ENCODE data around the gene ILF3. TPM values are rescaled to one million over a fixed set of nuclear protein-coding genes. Genes with fewer than 3 reads are reported as not detected.

ILF3 gene
- polyA plus RNA-seq (ENCODE audit: insufficient read length in 10 of 10): 100 to 1,000 TPM; 126 to 193 (median 157) TPM
- long read RNA-seq, donor 1, transcript ILF3-221 (3 exons, 2,579 nt): major isoform, 13 of 36 reads
- long read RNA-seq, donor 1, partial matches to known transcripts: 21 of 36 reads
- long read RNA-seq, donor 1, other reads (novel, unspliced or antisense): 0 of 36 reads
- long read RNA-seq, donor 2, transcript ILF3-221 (3 exons, 2,579 nt): major isoform, 12 of 45 reads
- long read RNA-seq, donor 2, partial matches to known transcripts: 30 of 45 reads
- long read RNA-seq, donor 2, other reads (novel, unspliced or antisense): 0 of 45 reads
- long read RNA-seq, donor 3: 0 reads
- long read RNA-seq, donor 4, full-length matches to known transcripts: 14 of 14 reads
- long read RNA-seq, donor 4, partial matches to known transcripts: 0 of 14 reads
- long read RNA-seq, donor 4, other reads (novel, unspliced or antisense): 0 of 14 reads
- long read RNA-seq, donor 5, transcript ILF3-221 (3 exons, 2,579 nt): major isoform, 28 of 57 reads
- long read RNA-seq, donor 5, partial matches to known transcripts: 26 of 57 reads
- long read RNA-seq, donor 5, other reads (novel, unspliced or antisense): 0 of 57 reads
- long read RNA-seq, donor 6, transcript ILF3-221 (3 exons, 2,579 nt): major isoform, 10 of 36 reads
- long read RNA-seq, donor 6, partial matches to known transcripts: 25 of 36 reads
- long read RNA-seq, donor 6, other reads (novel, unspliced or antisense): 0 of 36 reads
- long read RNA-seq, donor 7, transcript ILF3-221 (3 exons, 2,579 nt): major isoform, 15 of 34 reads
- long read RNA-seq, donor 7, partial matches to known transcripts: 13 of 34 reads
- long read RNA-seq, donor 7, other reads (novel, unspliced or antisense): 0 of 34 reads
- long read RNA-seq, donor 8, full-length matches to known transcripts: 15 of 73 reads
- long read RNA-seq, donor 8, partial matches to known transcripts: 58 of 73 reads
- long read RNA-seq, donor 8, other reads (novel, unspliced or antisense): 0 of 73 reads
- long read RNA-seq, donor 9, transcript ILF3-221 (3 exons, 2,579 nt): major isoform, 5 of 5 reads
- long read RNA-seq, donor 9, partial matches to known transcripts: 0 of 5 reads
- long read RNA-seq, donor 9, other reads (novel, unspliced or antisense): 0 of 5 reads

- DNase-seq: peak; percentile 100
Measured at GRCh38 chr19:10653732-10654609, at the start of gene ILF3. TSS of gene ILF3 (plus strand) at chr19:10654346. CDS start at chr19:10670606, 16,260 bp downstream.

DNA sequence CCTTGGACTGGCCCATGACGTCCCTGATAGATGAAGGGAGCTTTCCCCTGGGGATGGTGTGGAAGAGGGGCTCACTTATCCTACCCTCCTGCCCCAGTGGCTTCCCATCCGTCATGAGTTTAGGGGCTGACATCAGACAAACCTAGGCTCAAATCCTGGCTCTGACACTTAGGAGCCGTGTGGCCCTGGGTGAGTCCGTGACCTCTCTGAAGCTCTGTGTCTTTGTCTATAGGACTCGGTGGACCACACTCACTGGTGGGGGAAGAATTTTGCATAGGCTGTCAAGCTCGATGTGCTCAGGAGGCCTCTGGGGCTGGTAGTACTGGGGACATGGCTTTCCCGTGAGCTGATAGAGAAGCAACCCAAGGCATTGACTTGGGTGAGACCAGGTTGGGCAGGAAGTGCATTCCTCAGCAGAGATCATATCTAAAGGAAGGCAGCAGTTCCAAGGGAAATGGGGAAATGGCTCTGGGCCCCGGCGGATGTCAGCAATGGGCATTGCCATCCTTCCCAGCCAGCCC, 49.6 kb upstream of the ILF3 start:
- DNase-seq: no peak

- no peak for DNase-seq
Measured at GRCh38 chr19:10611907-10612306, 42.2 kb upstream of the ILF3 start.

DNA sequence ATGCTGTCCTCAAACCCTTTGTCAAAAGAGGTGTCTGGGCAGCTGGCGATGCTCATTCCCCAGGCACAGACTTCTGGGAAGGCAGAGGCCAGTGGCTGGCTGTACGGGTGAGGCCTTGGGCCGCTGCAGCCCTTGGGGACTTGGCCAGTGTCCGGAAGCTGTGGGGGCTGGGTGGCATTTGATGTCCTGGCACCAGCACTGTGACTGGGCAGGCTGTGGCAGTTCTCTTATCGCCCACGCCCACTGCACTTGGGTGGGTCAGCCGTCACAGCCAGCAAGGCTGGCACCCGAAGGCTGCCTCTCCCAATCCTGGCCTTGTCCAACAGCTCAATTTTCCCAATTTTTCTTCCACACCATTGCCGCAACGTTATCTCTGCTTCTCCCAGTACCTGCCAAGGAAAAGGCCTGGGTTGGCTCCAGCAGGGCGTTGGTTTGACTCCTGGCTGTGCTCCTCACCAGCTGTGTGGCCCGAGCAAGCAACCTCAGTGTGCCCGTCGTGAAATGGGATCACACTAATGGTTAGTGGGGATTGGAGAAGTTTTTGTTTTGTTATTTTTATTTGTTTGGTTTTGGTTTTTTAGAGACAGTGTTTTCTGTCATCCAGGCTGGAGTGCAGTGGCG, 41.5 kb upstream of the ILF3 start:
- peak in 2 of 3 donors; percentile 25 to 27 for DNase-seq

GRCh38 chr19:10615429-10616023, 38.6 kb upstream of the ILF3 start:
- DNase-seq: no peak

DNA sequence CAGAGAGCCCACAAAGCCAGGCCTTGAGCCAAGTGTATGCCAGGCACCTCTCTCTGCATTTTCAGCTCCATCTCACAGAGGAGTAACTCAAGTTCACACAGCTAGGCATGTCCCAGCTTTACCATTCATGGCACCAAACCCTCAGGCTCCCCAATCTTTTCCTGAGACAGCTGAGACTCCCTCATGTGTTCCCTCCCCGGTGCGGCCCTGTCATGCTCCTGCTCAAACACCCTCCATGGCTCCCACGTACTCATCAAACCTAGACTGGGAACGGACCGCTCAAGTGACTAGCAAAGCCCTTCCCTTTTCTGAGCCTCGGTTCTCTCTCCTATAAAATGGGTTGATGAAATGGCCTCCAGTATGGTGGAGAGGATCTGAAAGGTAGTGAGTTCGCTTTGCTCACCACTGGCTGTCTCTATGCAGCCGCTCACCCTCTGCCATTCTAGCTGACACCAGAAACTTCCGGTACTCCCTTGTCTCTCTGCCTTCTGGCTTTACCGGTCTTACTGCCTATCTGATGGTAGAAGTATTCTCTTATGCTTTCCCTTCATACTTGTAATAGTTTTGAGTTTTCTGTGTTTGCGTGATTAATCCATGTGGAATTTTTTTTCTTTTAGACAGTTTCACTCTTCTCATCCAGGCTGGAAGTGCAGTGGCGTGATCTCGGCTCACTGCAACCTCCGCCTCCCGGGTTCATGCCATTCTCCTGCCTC, 36.6 kb upstream of the ILF3 start:
- peak in 1 of 3 donors; percentile 54 for DNase-seq

DNA sequence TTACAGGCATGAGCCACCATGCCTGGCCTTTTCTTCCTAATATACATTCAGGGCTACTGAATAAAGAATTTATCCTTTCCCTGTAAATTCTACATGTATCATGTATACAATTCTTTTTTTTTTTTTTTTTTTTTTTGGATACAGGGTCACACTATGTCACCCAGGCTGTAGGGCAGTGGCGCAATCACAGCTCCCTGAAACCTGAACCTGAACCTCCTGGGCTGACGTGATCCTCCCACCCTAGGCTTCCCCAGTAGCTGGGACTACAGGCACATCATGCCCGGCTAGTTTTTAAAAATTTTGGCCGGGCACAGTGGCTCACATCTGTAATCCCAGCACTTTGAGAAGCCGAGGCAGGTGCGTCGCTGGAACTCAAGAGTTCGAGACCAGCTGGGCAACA, 35.3 kb upstream of the ILF3 start:
- no peak for DNase-seq

DNA sequence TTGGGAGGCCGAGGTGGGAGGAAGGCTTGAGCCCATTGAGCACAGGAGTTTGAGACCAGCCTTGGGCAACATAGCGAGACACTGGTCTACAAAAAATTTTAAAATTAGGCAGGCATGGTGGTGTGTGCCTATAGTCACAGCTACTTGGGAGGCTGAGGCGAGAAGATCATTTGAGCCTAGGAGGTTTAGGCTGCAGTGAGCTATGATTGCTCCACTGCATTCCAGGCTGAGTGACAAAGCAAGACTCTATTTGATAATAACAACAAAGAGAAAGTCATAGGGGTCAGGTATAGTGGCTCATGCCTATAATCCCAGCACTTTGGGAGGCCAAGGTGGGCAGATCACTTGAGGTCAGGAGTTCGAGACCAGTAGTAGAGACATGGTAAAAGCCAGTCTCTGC, 33.4 kb upstream of the ILF3 start:
- no peak for DNase-seq

GRCh38 chr19:10621966-10622365, 32.2 kb upstream of the ILF3 start:
- DNase-seq: no peak

GRCh38 chr19:10624585-10624984, 29.6 kb upstream of the ILF3 start:
- peak in 1 of 3 donors; percentile 22 for DNase-seq

GRCh38 chr19:10625003-10625761, 29.0 kb upstream of the ILF3 start, which contains the start of gene SLC44A2:
TSS of gene SLC44A2 (plus strand) at chr19:10625553. CDS start at chr19:10625634, 81 bp downstream.
- DNase-seq: peak; percentile 84 to 95 (median 89)

DNA sequence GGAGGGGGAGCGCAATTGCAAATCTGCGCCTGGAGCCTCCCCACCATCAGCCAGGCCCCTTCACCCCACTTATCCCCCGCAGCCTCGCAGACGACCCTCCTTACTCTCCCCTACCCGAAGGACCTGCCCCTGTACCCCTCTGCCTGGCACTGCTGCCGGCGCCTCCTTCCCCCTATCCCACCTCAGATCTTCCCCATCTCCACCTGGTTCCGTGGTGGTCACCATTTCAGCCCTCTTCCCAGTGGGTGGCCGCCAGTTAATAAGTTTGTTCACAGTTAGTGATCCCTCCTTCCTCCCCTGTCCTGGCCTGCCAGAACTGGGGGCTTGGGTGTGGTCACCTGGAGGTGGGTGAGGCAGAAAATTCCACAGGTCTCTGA, 28.4 kb upstream of the ILF3 start:
- no peak for DNase-seq

DNA sequence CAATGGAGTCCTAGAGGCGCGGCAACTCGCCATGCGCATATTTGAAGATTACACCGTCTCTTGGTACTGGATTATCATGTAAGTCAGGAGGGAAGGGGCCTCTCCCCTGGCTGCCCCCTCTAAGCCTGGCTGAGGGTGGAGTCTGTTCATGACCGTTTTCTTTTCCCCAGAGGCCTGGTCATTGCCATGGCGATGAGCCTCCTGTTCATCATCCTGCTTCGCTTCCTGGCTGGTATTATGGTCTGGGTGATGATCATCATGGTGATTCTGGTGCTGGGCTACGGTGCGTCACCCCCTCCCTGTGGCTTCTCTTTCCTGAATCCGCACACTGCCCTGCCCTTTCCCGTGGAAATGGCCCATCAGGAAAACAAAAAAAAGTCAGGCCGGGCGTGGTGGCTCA, 22.3 kb upstream of the ILF3 start:
- DNase-seq: no peak

- no peak for DNase-seq
Measured at GRCh38 chr19:10634430-10634829, 19.7 kb upstream of the ILF3 start.

DNA sequence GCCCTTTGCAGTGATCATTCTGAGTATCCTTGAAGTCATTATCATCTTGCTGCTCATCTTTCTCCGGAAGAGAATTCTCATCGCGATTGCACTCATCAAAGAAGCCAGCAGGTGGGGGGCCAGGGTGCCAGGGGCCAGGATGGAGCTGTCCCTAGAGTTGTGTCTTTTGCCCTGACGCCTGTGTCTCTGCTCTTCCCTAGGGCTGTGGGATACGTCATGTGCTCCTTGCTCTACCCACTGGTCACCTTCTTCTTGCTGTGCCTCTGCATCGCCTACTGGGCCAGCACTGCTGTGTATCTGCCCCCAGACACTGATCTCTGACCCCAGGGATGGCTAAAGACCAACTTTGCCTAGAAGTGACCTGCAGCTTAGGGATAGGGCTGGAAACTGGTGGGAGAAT, 19.2 kb upstream of the ILF3 start:
- DNase-seq: no peak

- no peak for DNase-seq
Measured at GRCh38 chr19:10636304-10636972, 17.7 kb upstream of the ILF3 start.

- DNase-seq: no peak
Measured at GRCh38 chr19:10637894-10638293, 16.3 kb upstream of the ILF3 start.

DNA sequence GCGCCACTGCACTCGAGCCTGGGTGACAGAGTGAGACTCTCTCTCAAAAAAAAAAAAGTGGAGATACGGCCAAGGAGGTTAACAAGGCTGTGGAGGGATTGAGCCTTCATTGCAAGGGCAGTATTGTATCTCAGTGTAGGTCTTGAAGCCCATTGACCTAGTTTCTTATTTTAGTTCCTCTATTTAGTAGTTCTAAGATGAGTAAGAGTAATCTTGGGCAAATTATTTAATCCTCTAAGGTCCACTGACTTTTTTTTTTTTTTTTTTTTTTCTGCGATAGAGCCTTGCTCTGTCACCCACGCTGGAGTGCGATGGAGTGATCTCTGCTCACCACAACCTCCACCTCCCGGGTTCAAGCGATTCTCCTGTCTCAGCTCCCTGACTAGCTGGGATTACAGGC, 14.3 kb upstream of the ILF3 start:
- DNase-seq: no peak

All from muscle of back (tissue), 13 donors.